Endothelial cell (in vitro differentiated cells): ENCODE data around the gene STARD5. TPM values are rescaled to one million over a fixed set of nuclear protein-coding genes. Genes with fewer than 3 reads are reported as not detected.

ENCODE experiments used
- DNase-seq: peaks from one replicate; pipeline ENCODE4 v3.0.0; 2021; ENCODE audit warnings: low spot score
- H3K27ac Mint-ChIP-seq: one replicate; pipeline ENCODE4 v1.8.0; 2021; ENCODE audit warnings: mixed read lengths, inconsistent platforms; ENCODE audit not compliant: unreplicated experiment
- H3K27me3 Mint-ChIP-seq: one replicate; pipeline ENCODE4 v1.8.0; 2021; ENCODE audit warnings: mild to moderate bottlenecking, moderate library complexity, mixed read lengths, inconsistent platforms; ENCODE audit not compliant: unreplicated experiment
- H3K36me3 Mint-ChIP-seq: one replicate; pipeline ENCODE4 v1.8.0; 2021; ENCODE audit warnings: mild to moderate bottlenecking, low read depth, mixed read lengths, inconsistent platforms; ENCODE audit not compliant: unreplicated experiment
- H3K4me1 Mint-ChIP-seq: one replicate; pipeline ENCODE4 v1.8.0; 2021; ENCODE audit warnings: mild to moderate bottlenecking, mixed read lengths, inconsistent platforms; ENCODE audit not compliant: unreplicated experiment
- H3K4me3 Mint-ChIP-seq: one replicate; pipeline ENCODE4 v1.8.0; 2021; ENCODE audit warnings: mild to moderate bottlenecking, mixed read lengths, inconsistent platforms; ENCODE audit not compliant: unreplicated experiment
- H3K9me3 Mint-ChIP-seq: one replicate; pipeline ENCODE4 v1.8.0; 2021; ENCODE audit warnings: mixed read lengths, inconsistent platforms; ENCODE audit not compliant: unreplicated experiment
- total RNA-seq: library from RNA; stranded (reverse); fragmentation: NEBNext Ultra II Directional; extraction: Animal tissue kit (Norgen Biotek cat#: 25700); gene quantifications from one replicate; pipeline ENCODE4 v1.2.1, GENCODE V29; 2021; ENCODE audit not compliant: unreplicated experiment
- TF ChIP-seq, protein P1 (sequence below): fragments of 200-600 bp; sonication (generic); IDR thresholded peaks from one replicate; pipeline ENCODE4 v1.5.0; 2021; ENCODE audit warnings: antibody characterized with exemption; ENCODE audit not compliant: unreplicated experiment

STARD5 gene
- total RNA-seq, 1 donor from 2014 or later, result 7.3 TPM

- Mint-ChIP-seq H3K4me3 (peak overlapping the region; percentile 79), H3K4me1 (peaks cover 41% of the 10 kb centered on the region), H3K27ac (peak overlapping the region; percentile 88), H3K27me3 (peaks cover 5% of the 10 kb centered on the region), H3K36me3 (peaks cover 18% of the 10 kb centered on the region), H3K9me3 (no peaks in the 10 kb centered on the region)
- DNase-seq, result no peak
- TF ChIP-seq, protein P1, sequence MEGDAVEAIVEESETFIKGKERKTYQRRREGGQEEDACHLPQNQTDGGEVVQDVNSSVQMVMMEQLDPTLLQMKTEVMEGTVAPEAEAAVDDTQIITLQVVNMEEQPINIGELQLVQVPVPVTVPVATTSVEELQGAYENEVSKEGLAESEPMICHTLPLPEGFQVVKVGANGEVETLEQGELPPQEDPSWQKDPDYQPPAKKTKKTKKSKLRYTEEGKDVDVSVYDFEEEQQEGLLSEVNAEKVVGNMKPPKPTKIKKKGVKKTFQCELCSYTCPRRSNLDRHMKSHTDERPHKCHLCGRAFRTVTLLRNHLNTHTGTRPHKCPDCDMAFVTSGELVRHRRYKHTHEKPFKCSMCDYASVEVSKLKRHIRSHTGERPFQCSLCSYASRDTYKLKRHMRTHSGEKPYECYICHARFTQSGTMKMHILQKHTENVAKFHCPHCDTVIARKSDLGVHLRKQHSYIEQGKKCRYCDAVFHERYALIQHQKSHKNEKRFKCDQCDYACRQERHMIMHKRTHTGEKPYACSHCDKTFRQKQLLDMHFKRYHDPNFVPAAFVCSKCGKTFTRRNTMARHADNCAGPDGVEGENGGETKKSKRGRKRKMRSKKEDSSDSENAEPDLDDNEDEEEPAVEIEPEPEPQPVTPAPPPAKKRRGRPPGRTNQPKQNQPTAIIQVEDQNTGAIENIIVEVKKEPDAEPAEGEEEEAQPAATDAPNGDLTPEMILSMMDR, result no peak
These were observed 26.8 kb downstream of the STARD5 start for GRCh38 chr15:81297147-81297572.

- TF ChIP-seq, protein P1, result no peak
- Mint-ChIP-seq H3K27me3 (peaks cover 5% of the 10 kb centered on the region), H3K4me3 (peak overlapping the region; percentile 79), H3K27ac (peak overlapping the region; percentile 88), H3K9me3 (no peaks in the 10 kb centered on the region), H3K36me3 (peaks cover 13% of the 10 kb centered on the region), H3K4me1 (peaks cover 41% of the 10 kb centered on the region)
- DNase-seq, result peak; percentile 16
These were observed 27.3 kb downstream of the STARD5 start for GRCh38 chr15:81296673-81297072.

DNA sequence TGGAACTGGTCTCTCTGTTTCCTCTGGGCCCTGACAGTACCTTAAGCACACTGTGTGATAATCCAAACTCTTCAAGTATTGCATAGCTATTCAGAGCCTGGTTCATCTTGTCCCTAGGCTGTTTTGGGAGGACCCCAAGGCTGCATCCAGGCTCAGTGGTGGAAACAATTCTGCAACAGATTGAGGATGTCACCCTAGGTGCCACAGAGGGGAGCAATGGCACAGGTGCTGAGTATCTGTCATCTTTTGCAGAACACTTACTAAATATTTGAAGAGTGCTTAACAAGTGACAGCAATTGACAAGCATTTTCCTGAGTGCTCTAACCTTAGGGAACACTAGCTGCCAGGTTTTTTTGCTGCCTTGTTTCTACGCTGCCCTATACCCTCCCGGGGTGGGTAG is 27.8 kb downstream of the STARD5 start:
- DNase-seq, result no peak
- H3K4me3 Mint-ChIP-seq, result no peak overlapping the region
- peaks cover 12% of the 10 kb centered on the region for H3K36me3 Mint-ChIP-seq
- peaks cover 5% of the 10 kb centered on the region for H3K27me3 Mint-ChIP-seq
- peak overlapping the region; percentile 88 for H3K27ac Mint-ChIP-seq
- peaks cover 41% of the 10 kb centered on the region for H3K4me1 Mint-ChIP-seq
- H3K9me3 Mint-ChIP-seq, result no peaks in the 10 kb centered on the region
- TF ChIP-seq, protein P1, result no peak

- Mint-ChIP-seq H3K27ac (peak overlapping the region; percentile 88), H3K4me1 (peaks cover 41% of the 10 kb centered on the region), H3K36me3 (peaks cover 12% of the 10 kb centered on the region), H3K4me3 (no peak overlapping the region), H3K27me3 (peaks cover 5% of the 10 kb centered on the region), H3K9me3 (no peaks in the 10 kb centered on the region)
- TF ChIP-seq, protein P1, result no peak
- DNase-seq, result no peak
These were observed 28.3 kb downstream of the STARD5 start for GRCh38 chr15:81295486-81296121.

DNA sequence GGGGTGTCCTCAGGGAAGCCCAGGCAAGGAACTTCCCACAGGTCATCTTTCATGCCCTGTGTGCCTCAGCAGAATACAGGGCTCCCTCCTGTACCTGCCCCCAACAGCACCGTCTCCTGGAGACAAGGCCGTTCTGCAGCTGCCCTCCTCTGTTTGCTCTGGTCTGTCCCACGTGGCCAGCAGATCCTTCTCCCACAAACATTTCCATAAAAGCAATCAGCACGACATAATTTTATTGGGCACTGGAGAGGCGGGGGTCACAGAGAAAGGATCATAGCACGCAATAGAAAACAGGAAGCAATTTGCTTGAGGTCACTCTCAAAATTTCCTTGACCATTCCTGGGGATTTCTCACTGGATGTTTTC is 29.4 kb downstream of the STARD5 start:
- Mint-ChIP-seq H3K36me3 (peaks cover 12% of the 10 kb centered on the region), H3K9me3 (no peaks in the 10 kb centered on the region), H3K4me1 (peaks cover 41% of the 10 kb centered on the region), H3K4me3 (peak overlapping the region; percentile 62), H3K27ac (peak overlapping the region; percentile 91), H3K27me3 (peaks cover 4% of the 10 kb centered on the region)
- TF ChIP-seq, protein P1, result no peak
- no peak for DNase-seq
